ENCODE results near the gene SNCAIP.

SNCAIP gene

GRCh38 chr5:122286541-122286940, 25.5 kb upstream of the SNCAIP start:
- H3K4me3 ChIP-seq (ENCODE audit: low read depth, low read length) = no peak overlapping the region
- DNase-seq (ENCODE audit: low read depth) = no peak
- in situ Hi-C loops (cut with HindIII; ENCODE audit: low sequenced_read_pairs) = no loop called here
- no peak for TF ChIP-seq CTCF (IDR thresholded peaks at IDR 0.05; ENCODE audit: low read depth, low read length, missing control alignments)

GRCh38 chr5:122287101-122287500, 24.9 kb upstream of the SNCAIP start:
- no peak for TF ChIP-seq CTCF (IDR thresholded peaks at IDR 0.05; ENCODE audit: low read depth, low read length, missing control alignments)
- in situ Hi-C loops (cut with HindIII; ENCODE audit: low sequenced_read_pairs) = no loop called here
- no peak overlapping the region for H3K4me3 ChIP-seq (ENCODE audit: low read depth, low read length)
- DNase-seq (ENCODE audit: low read depth) = no peak

GRCh38 chr5:122291000-122291901, 20.8 kb upstream of the SNCAIP start:
- in situ Hi-C loops (cut with HindIII; ENCODE audit: low sequenced_read_pairs) = no loop called here
- H3K4me3 ChIP-seq (ENCODE audit: low read depth, low read length) = no peak overlapping the region
- TF ChIP-seq CTCF (IDR thresholded peaks at IDR 0.05; ENCODE audit: low read depth, low read length, missing control alignments) = no peak

GRCh38 chr5:122292332-122292731, 19.7 kb upstream of the SNCAIP start:
- in situ Hi-C loops (cut with HindIII; ENCODE audit: low sequenced_read_pairs) = no loop called here

More at GRCh38 chr5:122291000-122291901, 20.8 kb upstream of the SNCAIP start:
- DNase-seq (ENCODE audit: low read depth) = peak; percentile 37

GRCh38 chr5:122295138-122295537, 16.9 kb upstream of the SNCAIP start:
- in situ Hi-C loops (cut with HindIII; ENCODE audit: low sequenced_read_pairs) = no loop called here
- TF ChIP-seq CTCF (IDR thresholded peaks at IDR 0.05; ENCODE audit: low read depth, low read length, missing control alignments) = no peak
- no peak overlapping the region for H3K4me3 ChIP-seq (ENCODE audit: low read depth, low read length)
- DNase-seq (ENCODE audit: low read depth) = no peak

More at GRCh38 chr5:122292332-122292731, 19.7 kb upstream of the SNCAIP start:
- no peak for DNase-seq (ENCODE audit: low read depth)
- no peak overlapping the region for H3K4me3 ChIP-seq (ENCODE audit: low read depth, low read length)
- no peak for TF ChIP-seq CTCF (IDR thresholded peaks at IDR 0.05; ENCODE audit: low read depth, low read length, missing control alignments)

- TF ChIP-seq CTCF (IDR thresholded peaks at IDR 0.05; ENCODE audit: low read depth, low read length, missing control alignments) = no peak
- in situ Hi-C loops (cut with HindIII; ENCODE audit: low sequenced_read_pairs) = no loop called here
- DNase-seq (ENCODE audit: low read depth) = no peak
Observed at GRCh38 chr5:122296871-122297270, 15.2 kb upstream of the SNCAIP start.

More at GRCh38 chr5:122296871-122297270, 15.2 kb upstream of the SNCAIP start:
- no peak overlapping the region for H3K4me3 ChIP-seq (ENCODE audit: low read depth, low read length)
